Nephron (organoid): ENCODE results near the gene ANKRD36B.
"Not testable (repeated sequence)": the region's sequence is repeated elsewhere in the genome, so short reads cannot be mapped to it uniquely, and the experiment has no call there.

Experiments
- H3K27ac Mint-ChIP-seq, 3 experiments: 2 replicates each; pipeline ENCODE4 v1.8.0; 2020; ENCODE audit warnings: mixed read lengths in 3 of 3, mild to moderate bottlenecking in 2 of 3, moderate library complexity in 1 of 3
- H3K27me3 Mint-ChIP-seq: 2 replicates; pipeline ENCODE4 v1.8.0; 2021; ENCODE audit warnings: low read depth, mild to moderate bottlenecking, moderate library complexity, mixed read lengths
- H3K36me3 Mint-ChIP-seq: 2 replicates; pipeline ENCODE4 v1.8.0; 2020; ENCODE audit warnings: low read depth, mixed read lengths
- H3K4me1 Mint-ChIP-seq: 2 replicates; pipeline ENCODE4 v1.8.0; 2020; ENCODE audit warnings: mixed read lengths
- H3K4me3 Mint-ChIP-seq, 3 experiments: 2 replicates each; pipeline ENCODE4 v1.8.0; 2020; ENCODE audit warnings: mild to moderate bottlenecking in 3 of 3, mixed read lengths in 3 of 3, moderate library complexity in 2 of 3
- H3K9me3 Mint-ChIP-seq: 2 replicates; pipeline ENCODE4 v1.8.0; 2020; ENCODE audit warnings: mixed read lengths

Gene ANKRD36B

DNA sequence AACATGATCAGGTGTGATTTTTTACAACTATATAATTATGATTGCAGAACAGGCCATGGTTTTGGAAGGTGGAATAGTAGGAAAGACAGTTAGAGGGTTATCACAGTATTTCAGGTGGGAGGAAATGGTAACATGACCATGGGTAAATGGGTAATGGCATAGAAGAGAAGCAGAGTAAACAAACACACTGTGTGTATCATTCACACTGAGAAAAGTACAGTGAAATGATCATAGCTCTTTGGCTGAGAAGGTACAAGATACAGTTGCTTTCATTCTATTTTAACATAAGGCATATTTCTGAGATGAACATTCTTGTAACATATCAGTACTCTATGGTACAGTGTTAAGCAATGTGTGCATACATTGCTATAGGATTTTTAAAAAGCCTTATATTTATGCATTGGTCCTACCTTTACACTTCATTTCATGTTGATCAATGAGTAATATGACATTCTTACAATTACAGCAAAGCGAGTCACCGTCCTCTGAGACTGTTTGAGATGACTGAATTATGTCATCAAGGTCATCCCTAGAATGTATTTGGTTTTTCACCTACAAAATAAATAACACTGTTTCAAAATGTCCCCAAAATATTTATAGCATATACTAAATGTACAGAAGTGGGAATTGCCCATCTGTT lies 66.6 kb downstream of the ANKRD36B start:
- not testable (repeated sequence) for H3K4me1 Mint-ChIP-seq, H3K27me3 Mint-ChIP-seq, H3K4me3 Mint-ChIP-seq, H3K27ac Mint-ChIP-seq
- H3K9me3 Mint-ChIP-seq: peaks cover 19% of the 10 kb centered on the region
- peaks cover 38% of the 10 kb centered on the region for H3K36me3 Mint-ChIP-seq

DNA sequence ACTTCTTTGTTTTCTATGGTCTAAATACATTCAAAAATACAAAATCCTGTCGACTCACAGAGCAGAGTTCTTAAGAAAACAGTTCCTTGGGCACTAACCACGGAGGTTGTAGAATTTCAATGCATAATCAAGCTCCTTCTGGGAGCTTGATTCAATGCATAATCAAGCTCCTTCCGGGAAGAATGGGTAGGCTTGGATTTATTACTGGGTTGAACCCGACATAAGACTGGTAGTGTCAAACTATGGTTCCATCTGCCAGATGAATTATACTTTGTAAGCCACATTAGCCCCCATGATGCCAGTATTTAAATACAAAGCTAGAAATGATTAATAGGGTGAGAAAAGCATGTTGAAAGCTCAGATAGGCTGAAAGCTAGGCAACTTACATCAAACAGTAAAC lies 94.0 kb downstream of the ANKRD36B start:
- not testable (repeated sequence) for H3K4me3 Mint-ChIP-seq, H3K27me3 Mint-ChIP-seq, H3K9me3 Mint-ChIP-seq, H3K27ac Mint-ChIP-seq, H3K36me3 Mint-ChIP-seq, H3K4me1 Mint-ChIP-seq

DNA sequence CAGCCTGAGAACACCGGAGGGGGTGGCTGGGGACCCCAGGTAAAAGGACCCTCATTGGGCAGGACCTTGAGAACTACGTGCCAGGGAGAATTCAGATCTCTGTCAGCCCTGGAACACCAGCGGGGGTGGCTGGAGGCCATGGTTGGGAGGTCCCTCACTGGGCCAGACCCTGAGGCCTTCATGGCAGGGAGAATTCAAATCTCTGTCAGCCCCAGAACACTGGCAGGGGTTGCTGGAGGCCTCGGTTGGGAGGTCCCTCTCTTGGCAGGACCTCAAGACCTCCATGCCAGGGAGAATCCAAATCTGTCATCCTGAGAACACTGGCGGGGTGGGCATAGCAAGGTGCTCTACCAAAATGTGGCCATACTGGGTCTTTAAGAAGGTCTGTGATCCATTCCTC lies 99.5 kb downstream of the ANKRD36B start:
- H3K9me3 Mint-ChIP-seq, H3K36me3 Mint-ChIP-seq, H3K4me3 Mint-ChIP-seq, H3K27ac Mint-ChIP-seq, H3K27me3 Mint-ChIP-seq, H3K4me1 Mint-ChIP-seq: not testable (repeated sequence)
